Vagina (tissue), 2 donors: ENCODE measurements around the gene KRT13.

Source experiments
- CTCF ChIP-seq, 3 experiments: fragments of 450-650 bp in 2 of 3; fragments of 200-600 bp in 1 of 3; sonication (generic) in 1 of 3; IDR thresholded peaks; one replicate each; pipeline ENCODE4 v1.5.1; 2017 to 2019; ENCODE audit warnings: antibody characterized with exemption in 3 of 3, mild to moderate bottlenecking in 2 of 3, moderate library complexity in 2 of 3
- POLR2A ChIP-seq, 2 donors: fragments of 450-650 bp; IDR thresholded peaks; one replicate each; pipeline ENCODE4 v1.6.1; 2017; ENCODE audit warnings: antibody characterized with exemption in 2 of 2, mild to moderate bottlenecking in 2 of 2, moderate library complexity in 2 of 2
- POLR2AphosphoS5 ChIP-seq, 2 donors: sonication (generic); formaldehyde crosslinking; IDR thresholded peaks; one replicate each; pipeline ENCODE4 v1.9.0; 2017; ENCODE audit warnings: antibody characterized with exemption in 2 of 2, mild to moderate bottlenecking in 2 of 2, low read depth in 1 of 2; ENCODE audit not compliant: insufficient read depth in 1 of 2

DNA sequence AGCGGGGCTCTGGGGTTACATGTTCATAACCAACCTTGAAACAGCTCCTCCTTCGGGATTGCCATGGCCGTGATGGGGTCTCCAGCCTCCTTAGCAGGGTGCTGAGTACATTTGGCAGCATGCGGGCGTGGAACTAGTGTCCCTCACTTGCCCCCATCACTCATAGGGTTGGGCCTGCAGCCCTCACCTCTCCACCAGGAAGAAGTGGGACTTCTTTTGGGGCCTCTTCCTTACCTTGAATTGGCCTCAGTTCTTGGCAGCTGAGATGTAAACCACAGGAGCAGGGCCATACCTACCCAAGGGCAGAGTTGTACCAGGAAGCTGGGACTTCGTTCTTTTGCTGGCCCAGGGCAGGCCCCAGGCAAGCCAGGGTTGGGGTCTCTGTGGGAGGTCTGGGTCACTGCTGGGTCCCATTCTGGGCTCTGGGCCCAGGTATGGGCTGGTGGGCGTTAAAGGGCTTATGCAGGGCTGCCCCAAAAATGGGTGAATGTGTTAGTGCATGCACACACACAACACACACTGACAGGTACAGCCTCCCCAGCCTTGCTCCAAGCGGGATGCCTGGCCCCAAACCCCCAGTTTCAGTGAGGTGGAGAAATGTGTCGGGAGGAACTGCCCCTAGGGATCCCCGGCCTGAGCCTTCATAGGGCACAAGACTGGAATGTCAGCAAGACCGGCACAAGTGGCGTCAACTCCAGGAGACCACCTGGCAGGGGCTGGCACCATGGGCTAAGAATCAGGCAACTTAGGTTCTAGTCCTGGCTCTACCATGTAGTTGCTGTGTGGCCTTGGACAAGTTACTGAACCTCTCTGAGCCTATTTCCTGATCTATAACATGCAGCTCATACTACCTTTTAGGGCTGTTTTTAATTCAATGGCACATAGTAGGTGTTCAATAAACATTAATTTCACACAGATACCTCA is 17.2 kb upstream of the KRT13 start:
- TF ChIP-seq CTCF (IDR thresholded peaks at IDR 0.05) (no peak), POLR2A (IDR thresholded peaks at IDR 0.05) (no peak), POLR2AphosphoS5 (IDR thresholded peaks at IDR 0.05; ENCODE audit: insufficient read depth in 1 of 2, low read depth in 1 of 2) (no peak)
